Measurements from ENCODE around the gene PLPP4.

DNA sequence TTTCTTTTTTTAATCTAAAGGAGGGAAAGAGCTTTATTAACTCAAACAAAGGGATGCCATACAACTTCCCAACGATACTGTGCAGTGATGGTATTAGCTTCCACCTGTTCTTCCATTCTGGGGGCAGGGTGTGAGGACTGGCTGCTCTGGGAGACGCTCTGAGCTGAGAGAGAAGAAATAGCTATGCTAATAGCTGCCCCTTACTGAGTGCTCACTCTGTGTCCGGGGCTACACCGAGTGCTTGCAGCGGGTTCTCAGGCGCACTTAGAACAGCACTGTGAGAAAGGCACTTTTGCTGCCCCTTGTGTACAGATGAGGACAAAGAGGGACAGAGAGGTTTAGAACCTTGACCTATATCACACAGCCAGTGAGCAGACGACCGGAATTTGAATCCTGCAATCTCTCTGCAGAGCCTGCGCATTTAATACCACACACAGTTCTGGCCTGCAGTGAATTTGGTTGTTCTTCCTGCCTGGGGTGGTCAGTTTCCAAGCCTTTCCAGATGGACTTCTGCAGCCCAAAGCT is 142.2 kb downstream of the PLPP4 start:
- TF ChIP-seq, protein P1, sequence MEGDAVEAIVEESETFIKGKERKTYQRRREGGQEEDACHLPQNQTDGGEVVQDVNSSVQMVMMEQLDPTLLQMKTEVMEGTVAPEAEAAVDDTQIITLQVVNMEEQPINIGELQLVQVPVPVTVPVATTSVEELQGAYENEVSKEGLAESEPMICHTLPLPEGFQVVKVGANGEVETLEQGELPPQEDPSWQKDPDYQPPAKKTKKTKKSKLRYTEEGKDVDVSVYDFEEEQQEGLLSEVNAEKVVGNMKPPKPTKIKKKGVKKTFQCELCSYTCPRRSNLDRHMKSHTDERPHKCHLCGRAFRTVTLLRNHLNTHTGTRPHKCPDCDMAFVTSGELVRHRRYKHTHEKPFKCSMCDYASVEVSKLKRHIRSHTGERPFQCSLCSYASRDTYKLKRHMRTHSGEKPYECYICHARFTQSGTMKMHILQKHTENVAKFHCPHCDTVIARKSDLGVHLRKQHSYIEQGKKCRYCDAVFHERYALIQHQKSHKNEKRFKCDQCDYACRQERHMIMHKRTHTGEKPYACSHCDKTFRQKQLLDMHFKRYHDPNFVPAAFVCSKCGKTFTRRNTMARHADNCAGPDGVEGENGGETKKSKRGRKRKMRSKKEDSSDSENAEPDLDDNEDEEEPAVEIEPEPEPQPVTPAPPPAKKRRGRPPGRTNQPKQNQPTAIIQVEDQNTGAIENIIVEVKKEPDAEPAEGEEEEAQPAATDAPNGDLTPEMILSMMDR (IDR thresholded peaks at IDR 0.05; ENCODE audit: borderline replicate concordance, extremely low read depth, low read length, poor library complexity, severe bottlenecking) = no peak
- TF ChIP-seq EZH2 (IDR thresholded peaks at IDR 0.05; ENCODE audit: borderline replicate concordance, low read depth, low read length, severe bottlenecking) = no peak

All from DND-41 (cell line).